B cell (primary cell): ENCODE measurements around the gene BANP. TPM values are rescaled to one million over a fixed set of nuclear protein-coding genes. Genes with fewer than 3 reads are reported as not detected.
"Not testable (repeated sequence)": the region's sequence is repeated elsewhere in the genome, so short reads cannot be mapped to it uniquely, and the experiment has no call there.

Source experiments
- ATAC-seq: fragments of 200-7000 bp; cut with Tn5 transposase; one replicate; pipeline ENCODE4 v1.10.0; 2021; ENCODE audit warnings: low read depth, mild to moderate bottlenecking, moderate number of reproducible peaks, moderate library complexity
- CTCF ChIA-PET: fragments of 350-600 bp; sonication (Branson Sonifier 250); formaldehyde crosslinking; loops from one replicate; lab custom pipeline; 2021; ENCODE audit warnings: antibody characterized with exemption, inconsistent platforms; lab: Charles Lee
- POLR2A ChIA-PET: fragments of 350-600 bp; sonication (Branson Sonifier 250); formaldehyde crosslinking; loops from one replicate; lab custom pipeline; 2021; ENCODE audit warnings: antibody characterized with exemption; lab: Charles Lee
- DNase-seq: peaks from one replicate; pipeline ENCODE4 v3.0.0; 2013
- H2AFZ ChIP-seq: 2 replicates; pipeline ENCODE4 v1.6.1; 2012; ENCODE audit warnings: mild to moderate bottlenecking, low read depth, low read length; ENCODE audit not compliant: insufficient read depth, poor library complexity, severe bottlenecking
- H3K27ac ChIP-seq, 2 donors: 1 replicate in 1 of 2; 2 replicates in 1 of 2; pipeline ENCODE4 v1.5.1; 2012 to 2013; ENCODE audit warnings: low read length in 2 of 2, mild to moderate bottlenecking in 2 of 2, moderate library complexity in 1 of 2
- H3K27me3 ChIP-seq, 4 experiments: fragments of 200-600 bp in 1 of 4; sonication (generic) in 1 of 4; replicated peaks in 1 of 4; 1 replicate in 2 of 4; 2 replicates in 2 of 4; pipeline versions ENCODE4 v1.6.1 to v1.7.0; 2013 to 2016; ENCODE audit warnings: low read length in 3 of 4, mild to moderate bottlenecking in 2 of 4, mixed read lengths in 1 of 4, moderate library complexity in 1 of 4; ENCODE audit not compliant: insufficient read depth in 4 of 4, control insufficient read depth in 3 of 4; ENCODE audit errors: control extremely low read depth in 1 of 4
- H3K36me3 ChIP-seq, 2 experiments: replicated peaks in 1 of 2; 1 replicate in 1 of 2; 2 replicates in 1 of 2; pipeline versions ENCODE4 v1.6.1 to v1.7.1; 2013; ENCODE audit warnings: low read length in 1 of 2; ENCODE audit not compliant: insufficient read depth in 2 of 2, control insufficient read depth in 1 of 2; ENCODE audit errors: control extremely low read depth in 1 of 2, extremely low read depth in 1 of 2
- H3K4me1 ChIP-seq, 2 donors: fragments of 200-600 bp in 1 of 2; sonication (generic) in 1 of 2; 1 replicate in 1 of 2; 2 replicates in 1 of 2; pipeline versions ENCODE4 v1.5.1 to v1.6.1; 2013 to 2017; ENCODE audit warnings: low read length in 2 of 2; ENCODE audit not compliant: control insufficient read depth in 2 of 2, insufficient read depth in 2 of 2
- H3K4me2 ChIP-seq: replicated peaks from 2 replicates; pipeline ENCODE3; 2012; ENCODE audit warnings: mild to moderate bottlenecking, low read depth, low read length; ENCODE audit not compliant: poor library complexity, severe bottlenecking
- H3K4me3 ChIP-seq, 5 experiments: fragments of 200-600 bp in 1 of 5; sonication (generic) in 1 of 5; 1 replicate in 3 of 5; 2 replicates in 2 of 5; pipeline versions ENCODE4 v1.5.1 to v1.7.0; 2011 to 2016; ENCODE audit warnings: low read length in 4 of 5, mild to moderate bottlenecking in 4 of 5, low read depth in 2 of 5, control low read depth in 1 of 5, moderate library complexity in 1 of 5; ENCODE audit not compliant: insufficient read depth in 1 of 5; ENCODE audit errors: control extremely low read depth in 1 of 5, extremely low read depth in 1 of 5
- H3K79me2 ChIP-seq: fragments of 200-600 bp; sonication (generic); one replicate; pipeline ENCODE4 v1.6.0; 2016; ENCODE audit warnings: low read length; ENCODE audit not compliant: control insufficient read depth, insufficient read depth
- H3K9ac ChIP-seq: fragments of 200-600 bp; sonication (generic); 2 replicates; pipeline ENCODE4 v1.6.1; 2017; ENCODE audit warnings: mild to moderate bottlenecking, low read length, moderate library complexity
- H3K9me3 ChIP-seq, 3 donors: one replicate each; pipeline versions ENCODE4 v1.6.1 to v1.7.1; 2013; ENCODE audit warnings: low read length in 2 of 3; ENCODE audit not compliant: control insufficient read depth in 2 of 3, insufficient read depth in 1 of 3; ENCODE audit errors: control extremely low read depth in 1 of 3
- H4K20me1 ChIP-seq: 2 replicates; pipeline ENCODE4 v1.6.0; 2012; ENCODE audit warnings: mild to moderate bottlenecking, low read length; ENCODE audit not compliant: insufficient read depth, control insufficient read depth, poor library complexity, severe bottlenecking
- H3K27ac Mint-ChIP-seq: one replicate; pipeline ENCODE4 v1.8.0; 2021; ENCODE audit warnings: mixed read lengths
- H3K27me3 Mint-ChIP-seq: one replicate; pipeline ENCODE4 v1.8.0; 2021; ENCODE audit warnings: mixed read lengths
- H3K4me1 Mint-ChIP-seq: one replicate; pipeline ENCODE4 v1.8.0; 2021; ENCODE audit warnings: mixed read lengths
- H3K4me3 Mint-ChIP-seq: one replicate; pipeline ENCODE4 v1.8.0; 2021; ENCODE audit warnings: mixed read lengths
- H3K9me3 Mint-ChIP-seq: one replicate; pipeline ENCODE4 v1.8.0; 2022; ENCODE audit warnings: mixed read lengths; ENCODE audit not compliant: insufficient read depth
- WGBS: methylation state at CpG from one replicate; pipeline ENCODE4 v1.1.5; 2013; ENCODE audit warnings: missing lambda C conversion rate; ENCODE audit not compliant: insufficient coverage; 5-methylcytosine and 5-hydroxymethylcytosine counted together
- intact Hi-C: fragments of 100-400 bp; cut with micrococcal nuclease; formaldehyde crosslinking; loops from one replicate; pipeline ENCODE4 v1.10.0; 2022
- polyA plus RNA-seq: library from polyadenylated mRNA; depleted of rRNA; stranded (reverse); fragments of >200 nt; gene quantifications from 2 replicates; pipeline ENCODE4 v1.2.3, GENCODE V29; 2012
- total RNA-seq, 2 donors: library from RNA; stranded (reverse); fragments of 120-200 nt in 1 of 2; gene quantifications; 1 replicate in 1 of 2; 2 replicates in 1 of 2; pipeline versions ENCODE4 v1.2.3 to v1.2.4, GENCODE V29; 2013 to 2022

The BANP gene
- total and polyA plus RNA-seq, 2 donors (not counting 1 experiment from before 2014, with no cell fraction given): 44.4 to 181 TPM

DNA sequence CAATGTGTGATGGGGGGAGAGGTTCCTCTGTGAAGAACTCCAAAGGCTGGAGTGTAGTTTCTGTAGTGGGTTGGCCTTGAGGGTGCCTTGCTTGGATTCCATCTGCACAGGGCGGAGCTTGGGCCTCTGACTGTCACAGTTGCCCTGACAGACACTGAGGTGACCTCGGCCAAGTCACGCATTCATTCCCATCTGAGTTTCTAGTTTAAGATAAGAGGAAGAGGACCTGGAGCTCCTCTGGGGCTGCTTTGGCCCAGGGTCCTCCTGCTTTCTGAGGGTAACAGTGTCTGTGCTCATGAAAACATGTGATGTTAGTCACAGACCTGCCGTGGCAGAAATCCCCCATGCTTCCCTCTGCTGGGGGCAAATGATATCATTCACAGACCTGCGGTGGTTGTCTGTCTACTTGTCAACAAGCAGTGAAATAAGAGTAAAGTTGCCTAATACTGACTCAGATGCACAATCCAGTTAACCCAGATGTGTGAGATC is 35.2 kb downstream of the BANP start:
- H3K4me2 ChIP-seq, H2AFZ ChIP-seq, H3K4me3 ChIP-seq, H4K20me1 ChIP-seq, H3K9me3 Mint-ChIP-seq, H3K27ac ChIP-seq, H3K27me3 ChIP-seq, H3K9me3 ChIP-seq, POLR2A ChIA-PET, H3K79me2 ChIP-seq, intact Hi-C loops, H3K27me3 Mint-ChIP-seq, H3K9ac ChIP-seq, H3K4me1 ChIP-seq, DNase-seq: not testable (repeated sequence)
- Mint-ChIP-seq H3K4me1 (peaks cover 30% of the 10 kb centered on the region), H3K27ac (peak overlapping the region; percentile 85), H3K4me3 (peak overlapping the region; percentile 48)
- WGBS: 80% methylated on average over 2 of the region's 5 CpGs
- H3K36me3 ChIP-seq: peaks cover 2 to 38% of the 10 kb centered on the region in 2 experiments
- peak; percentile 65 for ATAC-seq
- CTCF ChIA-PET: interaction anchor here (1.6 to 1.7 kb wide), 2 partner anchors 30 to 451 kb away, joined by 4 to 5 read pairs; no protein-coding TSS in a partner anchor

GRCh38 chr16:87988596-87988995 is 37.4 kb downstream of the BANP start:
- H2AFZ ChIP-seq, H3K4me3 Mint-ChIP-seq, H3K27me3 ChIP-seq, H3K9me3 Mint-ChIP-seq, H3K27me3 Mint-ChIP-seq, CTCF ChIA-PET, H3K27ac Mint-ChIP-seq, POLR2A ChIA-PET, intact Hi-C loops, H3K4me1 ChIP-seq, H3K4me3 ChIP-seq, H3K27ac ChIP-seq, ATAC-seq, H3K4me2 ChIP-seq, DNase-seq, H3K9me3 ChIP-seq, H3K9ac ChIP-seq: not testable (repeated sequence)
- peaks cover 11% of the 10 kb centered on the region for H4K20me1 ChIP-seq
- 100% methylated on average over 6 of the region's 9 CpGs for WGBS
- H3K4me1 Mint-ChIP-seq: peaks cover 20% of the 10 kb centered on the region
- peaks cover 0 to 29% of the 10 kb centered on the region in 2 experiments for H3K36me3 ChIP-seq
- peaks cover 17% of the 10 kb centered on the region for H3K79me2 ChIP-seq

- Histone ChIP-seq H4K20me1 (peaks cover 26% of the 10 kb centered on the region), H3K36me3 (peaks cover 0 to 24% of the 10 kb centered on the region in 2 experiments), H3K79me2 (peaks cover 33% of the 10 kb centered on the region)
- ATAC-seq, H3K27me3 Mint-ChIP-seq, DNase-seq, H3K4me3 Mint-ChIP-seq, intact Hi-C loops, H3K4me3 ChIP-seq, H3K27ac ChIP-seq, H3K4me1 ChIP-seq, CTCF ChIA-PET, H3K27ac Mint-ChIP-seq, H2AFZ ChIP-seq, H3K27me3 ChIP-seq, H3K9me3 Mint-ChIP-seq, POLR2A ChIA-PET, H3K9me3 ChIP-seq, H3K9ac ChIP-seq, H3K4me2 ChIP-seq: not testable (repeated sequence)
- H3K4me1 Mint-ChIP-seq: peaks cover 15% of the 10 kb centered on the region
- WGBS: no CpG with 5 or more reads among the region's 4 CpGs
Observed at GRCh38 chr16:87990254-87990653, 39.0 kb downstream of the BANP start.

GRCh38 chr16:87992142-87992541 is 40.9 kb downstream of the BANP start:
- H3K27me3 Mint-ChIP-seq, H3K4me1 ChIP-seq, H3K9me3 Mint-ChIP-seq, H3K4me2 ChIP-seq, H3K4me3 Mint-ChIP-seq, H3K27me3 ChIP-seq, ATAC-seq, H3K4me1 Mint-ChIP-seq, CTCF ChIA-PET, H3K9ac ChIP-seq, H2AFZ ChIP-seq, intact Hi-C loops, H3K27ac Mint-ChIP-seq, H3K9me3 ChIP-seq, DNase-seq, POLR2A ChIA-PET, H3K4me3 ChIP-seq, H3K27ac ChIP-seq: not testable (repeated sequence)
- peaks cover 0 to 15% of the 10 kb centered on the region in 2 experiments for H3K36me3 ChIP-seq
- no CpG with 5 or more reads among the region's 7 CpGs for WGBS
- peaks cover 51% of the 10 kb centered on the region for H3K79me2 ChIP-seq
- H4K20me1 ChIP-seq: peaks cover 45% of the 10 kb centered on the region
